22Rv1 (cell line): ENCODE measurements around the gene EPM2A.

Experiments used
- H3K27ac ChIP-seq: fragments of 450-650 bp; 2 replicates; pipeline ENCODE4 v1.5.1; 2017
- ZFX ChIP-seq: fragments of 450-650 bp; IDR thresholded peaks from 2 replicates; pipeline ENCODE4 v1.6.1; 2017; ENCODE audit warnings: antibody characterized with exemption, borderline replicate concordance
- TF ChIP-seq, protein P1 (sequence below): fragments of 450-650 bp; IDR thresholded peaks from 2 replicates; pipeline ENCODE4 v1.5.1; 2017; ENCODE audit warnings: mild to moderate bottlenecking

The EPM2A gene

DNA sequence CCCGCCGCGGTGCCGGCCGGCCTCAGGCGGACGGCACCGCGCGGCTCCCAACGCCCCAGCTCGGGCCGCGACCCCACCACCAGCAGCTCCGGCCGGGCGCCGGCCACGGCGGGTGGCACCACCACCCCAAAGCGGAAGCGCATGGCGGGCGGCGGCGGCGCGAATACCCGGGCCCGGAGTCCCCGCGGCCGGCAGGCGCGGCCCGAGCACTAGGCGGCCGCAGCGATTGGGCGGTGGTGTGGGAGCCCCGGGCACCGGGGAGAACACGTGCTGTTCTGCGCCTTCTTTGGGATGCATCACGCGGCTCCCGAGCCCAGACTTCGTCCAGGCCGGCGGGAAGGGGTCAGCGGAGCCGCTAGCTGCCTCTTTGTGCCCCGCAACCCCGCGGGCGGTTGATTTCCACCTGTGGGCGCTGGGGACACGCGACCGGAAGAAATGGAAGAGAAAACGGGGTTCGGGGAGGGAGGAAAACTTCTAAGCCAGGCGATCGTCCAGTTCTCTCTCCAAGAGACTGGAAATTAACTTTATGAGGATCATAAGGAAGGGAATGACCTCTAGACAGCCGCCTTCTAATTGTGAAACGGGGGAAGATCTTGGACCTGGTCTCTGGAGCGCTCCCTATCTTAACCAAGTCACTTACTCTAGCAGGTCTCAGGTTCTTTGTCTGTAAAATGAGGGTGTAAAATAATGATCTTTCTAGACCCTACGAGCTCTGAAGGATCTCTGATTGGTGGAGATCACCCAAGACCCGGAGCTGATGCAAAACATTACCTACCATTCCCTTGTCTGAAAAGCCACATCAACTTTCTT, at the start of gene EPM2A:
TSS of gene EPM2A (minus strand) at position 165 of the 810 bp plus-strand sequence. CDS start at position 143, 22 bp downstream.
- peak within 1 kb of the TSS; percentile 91 for H3K27ac ChIP-seq
- TF ChIP-seq, protein P1, sequence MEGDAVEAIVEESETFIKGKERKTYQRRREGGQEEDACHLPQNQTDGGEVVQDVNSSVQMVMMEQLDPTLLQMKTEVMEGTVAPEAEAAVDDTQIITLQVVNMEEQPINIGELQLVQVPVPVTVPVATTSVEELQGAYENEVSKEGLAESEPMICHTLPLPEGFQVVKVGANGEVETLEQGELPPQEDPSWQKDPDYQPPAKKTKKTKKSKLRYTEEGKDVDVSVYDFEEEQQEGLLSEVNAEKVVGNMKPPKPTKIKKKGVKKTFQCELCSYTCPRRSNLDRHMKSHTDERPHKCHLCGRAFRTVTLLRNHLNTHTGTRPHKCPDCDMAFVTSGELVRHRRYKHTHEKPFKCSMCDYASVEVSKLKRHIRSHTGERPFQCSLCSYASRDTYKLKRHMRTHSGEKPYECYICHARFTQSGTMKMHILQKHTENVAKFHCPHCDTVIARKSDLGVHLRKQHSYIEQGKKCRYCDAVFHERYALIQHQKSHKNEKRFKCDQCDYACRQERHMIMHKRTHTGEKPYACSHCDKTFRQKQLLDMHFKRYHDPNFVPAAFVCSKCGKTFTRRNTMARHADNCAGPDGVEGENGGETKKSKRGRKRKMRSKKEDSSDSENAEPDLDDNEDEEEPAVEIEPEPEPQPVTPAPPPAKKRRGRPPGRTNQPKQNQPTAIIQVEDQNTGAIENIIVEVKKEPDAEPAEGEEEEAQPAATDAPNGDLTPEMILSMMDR = no peak; the same call in 1 of the 2 replicates
- no peak for TF ChIP-seq ZFX

DNA sequence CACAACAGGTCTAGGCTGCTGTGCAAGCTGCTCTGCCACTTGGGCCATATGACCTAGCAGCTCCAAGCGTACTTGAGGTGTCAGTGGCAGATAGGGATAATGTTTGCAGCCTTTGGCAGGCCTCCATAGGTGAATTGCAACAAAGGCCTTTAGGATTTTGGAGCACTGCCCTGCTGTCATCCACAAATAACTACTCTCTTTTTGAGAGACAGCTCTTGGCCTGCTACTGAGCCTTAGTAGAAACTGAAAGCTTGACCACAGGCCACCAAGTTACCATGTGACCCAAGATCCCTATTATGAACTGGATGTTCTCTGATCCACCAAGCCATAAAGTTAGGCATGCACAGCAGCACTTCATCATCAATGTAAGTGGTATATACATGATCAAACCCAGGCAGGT, 49.4 kb upstream of the EPM2A start:
- TF ChIP-seq, protein P1 = no peak
- no peak overlapping the region for H3K27ac ChIP-seq

DNA sequence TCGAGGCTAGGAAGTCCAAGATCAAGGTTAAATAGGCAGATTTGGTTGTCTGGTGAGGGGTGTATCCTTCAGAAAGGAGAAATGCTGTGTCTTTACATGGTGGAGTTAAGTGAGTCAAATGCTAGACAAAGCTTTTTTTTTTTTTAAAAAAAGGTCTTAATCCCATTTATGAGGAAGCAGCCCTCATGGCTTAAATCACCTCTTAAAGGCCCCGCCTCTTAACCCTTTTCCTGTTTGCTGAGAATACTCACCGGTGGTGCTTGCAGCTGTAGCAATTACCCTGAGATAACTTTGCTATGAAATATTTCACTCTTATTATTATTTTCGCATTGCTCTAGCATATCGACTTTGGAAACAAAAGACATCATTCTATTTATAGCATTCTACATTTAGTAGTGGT, 48.5 kb upstream of the EPM2A start:
- no peak overlapping the region for H3K27ac ChIP-seq
- TF ChIP-seq ZFX = no peak
- TF ChIP-seq, protein P1 = no peak

DNA sequence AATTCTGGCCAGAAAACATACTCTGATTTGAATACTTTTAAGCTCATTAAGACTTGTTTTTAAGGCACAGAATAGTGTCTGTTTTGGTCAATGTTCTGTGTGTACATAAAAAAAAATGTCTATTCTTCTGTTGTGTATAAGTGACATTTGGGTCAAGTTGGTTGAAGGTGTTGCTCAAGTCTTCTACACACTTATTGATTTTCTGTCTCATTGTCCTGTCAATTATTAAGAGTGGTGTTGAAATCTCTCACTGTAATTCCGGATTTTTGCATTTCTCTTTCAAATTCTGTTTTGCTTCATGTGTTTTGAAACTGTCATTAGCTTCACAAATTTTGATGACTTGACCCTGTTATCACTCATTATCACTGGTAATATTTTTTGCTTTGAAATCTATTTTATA, 37.5 kb upstream of the EPM2A start:
- TF ChIP-seq ZFX = no peak
- TF ChIP-seq, protein P1 = no peak
- H3K27ac ChIP-seq = no peak overlapping the region

DNA sequence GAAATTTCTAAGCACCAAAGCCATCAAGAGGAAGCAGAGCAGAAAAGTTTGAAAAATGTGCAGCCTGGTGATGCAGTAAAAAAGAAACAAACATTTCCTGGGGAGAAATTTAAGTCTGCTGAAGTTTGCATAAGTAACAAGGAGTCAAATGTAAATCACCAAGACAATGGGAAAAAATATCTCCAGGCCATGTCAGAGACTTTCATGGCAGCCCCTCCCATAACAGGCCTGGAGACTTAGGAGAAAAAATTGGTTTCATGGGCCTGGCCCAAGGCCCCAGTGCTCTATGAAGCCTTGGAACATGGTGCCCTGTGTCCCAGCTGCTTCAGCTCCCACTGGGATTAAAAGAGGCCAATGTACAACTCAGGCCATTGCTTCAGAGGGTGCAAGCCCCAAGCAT, 30.1 kb upstream of the EPM2A start:
- no peak overlapping the region for H3K27ac ChIP-seq

GRCh38 chr6:145763742-145764141, 28.4 kb upstream of the EPM2A start:
- peak overlapping the region; percentile 21 for H3K27ac ChIP-seq
- TF ChIP-seq, protein P1 = no peak

More for the DNA sequence above, 30.1 kb upstream of the EPM2A start:
- TF ChIP-seq, protein P1 = no peak
- TF ChIP-seq ZFX = no peak

GRCh38 chr6:145761584-145761983, 26.3 kb upstream of the EPM2A start:
- no peak overlapping the region for H3K27ac ChIP-seq
- TF ChIP-seq ZFX = no peak
- TF ChIP-seq, protein P1 = no peak
